GM12878 (cell line): ENCODE data around the gene PGBD5.

ENCODE experiments used
- CBFB ChIP-seq: IDR thresholded peaks from 2 replicates; pipeline ENCODE4 v1.6.1; 2016; ENCODE audit warnings: antibody characterized with exemption, low read depth
- CEBPB ChIP-seq, 2 experiments: fragments of 150-350 bp in 1 of 2; IDR thresholded peaks; 2 replicates each; pipeline ENCODE4 v1.6.1; 2012 to 2014; ENCODE audit warnings: low read depth in 2 of 2, low read length in 2 of 2, borderline replicate concordance in 1 of 2, inconsistent platforms in 1 of 2
- CTCF ChIP-seq, 3 experiments: IDR thresholded peaks in 2 of 3; conservative IDR thresholded peaks in 1 of 3; 2 replicates each; pipeline ENCODE4 v1.5.1; 2011; ENCODE audit warnings: low read depth in 3 of 3, low read length in 3 of 3, mild to moderate bottlenecking in 3 of 3, control low read depth in 2 of 3, moderate library complexity in 2 of 3, inconsistent platforms in 1 of 3, mixed read lengths in 1 of 3; ENCODE audit not compliant: control insufficient read depth in 2 of 3, insufficient read depth in 1 of 3; ENCODE audit errors: extremely low read depth in 1 of 3
- EZH2 ChIP-seq: IDR thresholded peaks from 2 replicates; pipeline ENCODE4 v1.6.1; 2012; ENCODE audit warnings: low read depth, mild to moderate bottlenecking, control low read depth, inconsistent platforms, low read length, borderline replicate concordance; ENCODE audit not compliant: control insufficient read depth
- HDAC2 ChIP-seq: fragments of 200-600 bp; sonication (generic); IDR thresholded peaks from 2 replicates; pipeline ENCODE4 v1.6.1; 2017
- MEF2A ChIP-seq: IDR thresholded peaks from 2 replicates; pipeline ENCODE4 v1.6.1; 2011; ENCODE audit warnings: low read depth, mild to moderate bottlenecking, low read length, moderate library complexity; ENCODE audit not compliant: insufficient read depth
- MYC ChIP-seq: IDR thresholded peaks from 2 replicates; pipeline ENCODE4 v1.6.1; 2011; ENCODE audit warnings: mild to moderate bottlenecking, low read length, moderate library complexity, inconsistent platforms; ENCODE audit not compliant: insufficient read depth, insufficient replicate concordance, insufficient read length, severe bottlenecking
- PBX3 ChIP-seq: IDR thresholded peaks from 2 replicates; pipeline ENCODE4 v1.6.1; 2011; ENCODE audit warnings: mild to moderate bottlenecking, low read depth, low read length, moderate library complexity; ENCODE audit not compliant: insufficient replicate concordance
- SIX5 ChIP-seq: IDR thresholded peaks from 2 replicates; pipeline ENCODE4 v1.6.1; 2011; ENCODE audit warnings: mild to moderate bottlenecking, low read depth, low read length, moderate library complexity; ENCODE audit not compliant: severe bottlenecking
- SREBF1 ChIP-seq: IDR thresholded peaks from 2 replicates; pipeline ENCODE4 v1.6.1; 2012; ENCODE audit warnings: mild to moderate bottlenecking, low read length

DNA sequence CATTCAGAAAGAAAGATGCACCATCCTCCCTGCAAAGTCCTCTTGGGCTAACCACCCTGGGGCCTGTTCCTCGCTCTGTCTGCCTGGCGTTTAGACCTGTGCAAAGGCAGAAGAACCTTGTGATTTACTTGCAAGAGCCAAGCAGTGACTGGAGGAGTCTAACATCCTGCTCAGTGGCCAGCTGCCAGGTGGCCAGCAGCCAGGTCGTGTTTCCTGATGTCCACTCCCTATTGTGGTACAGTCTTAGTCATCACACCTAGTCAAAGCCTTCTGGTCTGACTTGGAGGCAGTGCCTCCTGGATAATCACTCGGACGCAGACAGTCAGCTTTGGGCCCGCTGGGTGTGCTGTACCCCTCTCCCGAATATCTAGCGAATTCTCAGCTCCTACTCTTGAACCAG is 118.1 kb downstream of the PGBD5 start:
- TF ChIP-seq CTCF (IDR thresholded peaks at IDR 0.05 in 2 of 3, conservative IDR thresholded peaks at IDR 0.05 in 1 of 3; ENCODE audit: control insufficient read depth in 2 of 3, extremely low read depth in 1 of 3, insufficient read depth in 1 of 3, low read depth in 3 of 3, low read length in 3 of 3) (no peak), EZH2 (no peak), HDAC2 (no peak), MEF2A (no peak), SREBF1 (no peak), CEBPB (IDR thresholded peaks at IDR 0.05; ENCODE audit: borderline replicate concordance in 1 of 2, low read depth in 2 of 2, low read length in 2 of 2) (no peak), CBFB (no peak), PBX3 (no peak), SIX5 (no peak), MYC (no peak)
